Measurements from ENCODE around the gene CIDEC. TPM values are rescaled to one million over a fixed set of nuclear protein-coding genes. Genes with fewer than 3 reads are reported as not detected.

Gene CIDEC
- total RNA-seq, 1 donor from 2014 or later = 0.36 TPM

- peaks cover 12% of the 10 kb centered on the region for H3K4me1 ChIP-seq
- no peaks in the 10 kb centered on the region for H3K27me3 ChIP-seq (ENCODE audit: low read depth)
- peaks cover 52% of the 10 kb centered on the region for H3K36me3 ChIP-seq
- H3K9me3 ChIP-seq (replicated peaks) = no peaks in the 10 kb centered on the region
- H3K27ac ChIP-seq (replicated peaks) = no peak overlapping the region
- no peak for DNase-seq
- H3K4me3 ChIP-seq = no peak overlapping the region
- intact Hi-C loops (cut with micrococcal nuclease) = no loop called here
- TF ChIP-seq CTCF (IDR thresholded peaks at IDR 0.05; ENCODE audit: borderline replicate concordance) = no peak
Observed at GRCh38 chr3:9838856-9839255, 41.2 kb downstream of the CIDEC start.

- no peak overlapping the region for H3K4me3 ChIP-seq
- DNase-seq = no peak
- TF ChIP-seq CTCF (IDR thresholded peaks at IDR 0.05; ENCODE audit: borderline replicate concordance) = no peak
- intact Hi-C loops (cut with micrococcal nuclease) = no loop called here
- H3K4me1 ChIP-seq = peaks cover 5% of the 10 kb centered on the region
- H3K9me3 ChIP-seq (replicated peaks) = no peaks in the 10 kb centered on the region
- H3K36me3 ChIP-seq = peaks cover 59% of the 10 kb centered on the region
- no peak overlapping the region for H3K27ac ChIP-seq (replicated peaks)
- H3K27me3 ChIP-seq (ENCODE audit: low read depth) = no peaks in the 10 kb centered on the region
Observed at GRCh38 chr3:9837701-9838582, 42.1 kb downstream of the CIDEC start.

- no peaks in the 10 kb centered on the region for H3K9me3 ChIP-seq (replicated peaks)
- H3K27me3 ChIP-seq (ENCODE audit: low read depth) = no peaks in the 10 kb centered on the region
- intact Hi-C loops (cut with micrococcal nuclease) = no loop called here
- no peak for DNase-seq
- no peak for TF ChIP-seq CTCF (IDR thresholded peaks at IDR 0.05; ENCODE audit: borderline replicate concordance)
- no peaks in the 10 kb centered on the region for H3K4me1 ChIP-seq
- H3K4me3 ChIP-seq = no peak overlapping the region
- H3K36me3 ChIP-seq = peaks cover 53% of the 10 kb centered on the region
- no peak overlapping the region for H3K27ac ChIP-seq (replicated peaks)
Observed at GRCh38 chr3:9834520-9835380, 45.3 kb downstream of the CIDEC start.

GRCh38 chr3:9833078-9833477 is 47.0 kb downstream of the CIDEC start:
- intact Hi-C loops (cut with micrococcal nuclease) = no loop called here
- Histone ChIP-seq H3K9me3 (replicated peaks) (no peaks in the 10 kb centered on the region), H3K27me3 (ENCODE audit: low read depth) (no peaks in the 10 kb centered on the region), H3K4me3 (no peak overlapping the region), H3K36me3 (peaks cover 59% of the 10 kb centered on the region), H3K27ac (replicated peaks) (no peak overlapping the region), H3K4me1 (no peaks in the 10 kb centered on the region)
- no peak for TF ChIP-seq CTCF (IDR thresholded peaks at IDR 0.05; ENCODE audit: borderline replicate concordance)
- DNase-seq = no peak

GRCh38 chr3:9831253-9831652 is 48.8 kb downstream of the CIDEC start:
- Histone ChIP-seq H3K27ac (replicated peaks) (no peak overlapping the region), H3K9me3 (replicated peaks) (no peaks in the 10 kb centered on the region), H3K4me3 (no peak overlapping the region), H3K4me1 (no peaks in the 10 kb centered on the region), H3K36me3 (peaks cover 59% of the 10 kb centered on the region), H3K27me3 (ENCODE audit: low read depth) (no peaks in the 10 kb centered on the region)
- intact Hi-C loops (cut with micrococcal nuclease) = no loop called here
- TF ChIP-seq CTCF (IDR thresholded peaks at IDR 0.05; ENCODE audit: borderline replicate concordance) = no peak
- DNase-seq = no peak

Data from left ventricle myocardium inferior (tissue), 1 donor.